Tongue (tissue), 2 donors: ENCODE results near the gene RPL36A. TPM values are rescaled to one million over a fixed set of nuclear protein-coding genes. Genes with fewer than 3 reads are reported as not detected.
A peak's percentile ranks its signal among the peaks of the same experiment; 100 is the strongest.

Experiments used
- DNase-seq: peaks from one replicate; pipeline ENCODE4 v3.0.0-alpha.2; 2015
- total RNA-seq: library from RNA; depleted of rRNA; stranded (reverse); fragments of >200 nt; gene quantifications from one replicate; pipeline ENCODE4 v1.2.3, GENCODE V29; 2014

RPL36A gene
- 198 TPM for total RNA-seq

- peak; percentile 95 for DNase-seq
Observed at GRCh38 chrX:101390664-101391525, at the start of gene RPL36A. RPL36A (plus strand) TSS chrX:101391011; CDS start chrX:101391044, 33 bp downstream.

- peak; percentile 6 for DNase-seq
Observed at GRCh38 chrX:101347859-101348451, 42.9 kb upstream of the RPL36A start.

- peak; percentile 84 for DNase-seq
Observed at GRCh38 chrX:101348452-101349192, 42.2 kb upstream of the RPL36A start, which contains the start of gene TIMM8A. TIMM8A (minus strand) TSS chrX:101348742; CDS start chrX:101348664, 78 bp downstream.

- DNase-seq = no peak
Observed at GRCh38 chrX:101349193-101349562, 41.6 kb upstream of the RPL36A start.

GRCh38 chrX:101357166-101357795 lies 33.5 kb upstream of the RPL36A start:
- DNase-seq = no peak

DNA sequence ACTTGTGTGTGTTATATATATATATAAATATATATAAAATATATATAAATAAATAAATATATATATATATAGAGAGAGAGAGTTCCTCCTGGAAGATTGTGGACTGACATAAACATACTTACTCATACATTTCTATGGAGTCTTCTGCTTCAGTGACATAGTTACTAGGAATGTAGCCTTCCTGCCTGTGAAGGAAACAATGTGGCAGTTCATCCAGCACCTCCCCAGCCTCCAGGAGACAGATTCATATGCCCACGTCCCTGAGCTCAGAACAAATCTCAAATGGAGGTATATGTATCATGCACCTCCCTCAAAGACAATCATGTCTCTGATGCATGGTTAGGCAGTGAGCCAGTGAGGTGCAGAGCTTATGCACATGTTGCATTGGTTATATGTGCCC lies 30.8 kb upstream of the RPL36A start:
- DNase-seq = no peak

GRCh38 chrX:101360390-101360789 lies 30.4 kb upstream of the RPL36A start:
- no peak for DNase-seq

GRCh38 chrX:101362116-101362515 lies 28.7 kb upstream of the RPL36A start:
- no peak for DNase-seq

DNA sequence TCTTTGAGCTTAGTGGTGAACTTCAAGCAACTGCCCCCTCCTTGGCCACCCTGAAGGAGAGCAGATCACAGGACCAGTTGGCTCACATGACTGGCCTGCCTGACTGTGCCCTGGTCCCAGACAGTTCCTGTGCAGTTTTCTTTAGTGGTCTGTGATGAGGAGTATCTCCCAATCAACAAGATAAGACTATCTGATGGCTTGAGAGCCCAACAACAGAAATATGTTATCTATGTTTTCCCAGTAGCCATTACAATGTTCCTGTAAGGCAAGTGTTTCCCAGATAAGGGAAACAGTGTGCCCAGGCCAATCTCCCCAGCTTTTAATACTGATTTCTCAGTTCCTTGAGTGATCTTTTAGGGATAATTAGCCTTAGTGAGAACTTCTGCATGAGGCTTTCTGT lies 28.1 kb upstream of the RPL36A start:
- no peak for DNase-seq

DNA sequence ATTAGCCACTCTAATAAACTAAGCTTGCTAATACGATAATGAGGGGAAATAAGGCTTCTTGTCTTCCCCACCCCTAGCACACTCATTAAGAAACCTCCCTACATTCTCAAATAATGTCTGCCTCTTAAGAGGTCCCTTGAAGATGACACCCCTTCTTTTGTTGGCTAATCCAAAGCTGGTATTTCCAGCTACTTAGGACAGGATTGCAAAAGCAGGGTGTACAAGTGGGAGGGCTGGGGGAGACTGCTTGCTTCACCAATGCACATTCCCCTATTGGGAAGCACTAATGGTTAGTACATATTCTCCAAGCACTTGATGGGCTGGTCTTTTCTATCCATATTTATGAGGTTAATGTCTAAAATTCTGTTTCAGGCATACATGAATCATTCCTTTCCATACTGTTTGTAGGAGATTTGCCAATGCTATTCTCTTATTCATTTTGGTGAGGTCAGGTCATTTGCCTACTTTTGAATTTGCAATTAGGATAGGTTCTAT lies 25.5 kb upstream of the RPL36A start:
- DNase-seq = no peak

- DNase-seq = no peak
Observed at GRCh38 chrX:101368800-101369199, 22.0 kb upstream of the RPL36A start.

- DNase-seq = no peak
Observed at GRCh38 chrX:101369687-101370086, 21.1 kb upstream of the RPL36A start.

DNA sequence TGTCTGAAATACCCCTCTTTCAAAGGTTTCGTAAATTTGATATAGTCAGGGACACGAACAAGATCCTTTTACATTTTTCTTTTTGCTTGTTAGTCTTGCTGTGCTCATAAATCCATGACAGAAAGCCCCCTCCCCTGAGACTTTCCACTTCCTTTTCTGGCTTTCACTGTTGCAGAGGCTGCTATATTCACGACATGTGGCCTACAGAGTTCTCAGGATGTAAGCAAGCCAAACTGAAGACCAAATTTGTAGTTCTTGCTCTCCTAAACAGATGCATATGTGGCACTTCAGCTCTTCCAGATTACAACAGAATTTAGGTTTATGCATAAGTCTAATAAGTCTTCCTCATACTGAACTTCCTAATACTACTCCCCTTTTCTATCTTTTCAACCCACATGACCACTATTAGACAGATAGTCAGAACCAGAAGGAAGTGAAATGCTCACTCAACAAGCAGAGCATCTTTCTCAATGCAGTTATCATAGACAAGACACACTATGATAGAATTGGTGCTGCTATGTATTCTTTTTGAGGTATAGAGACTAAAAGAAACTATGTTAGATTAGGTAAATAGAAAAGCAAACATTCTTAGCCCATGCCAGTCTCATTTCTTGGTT lies 19.8 kb upstream of the RPL36A start:
- no peak for DNase-seq

DNA sequence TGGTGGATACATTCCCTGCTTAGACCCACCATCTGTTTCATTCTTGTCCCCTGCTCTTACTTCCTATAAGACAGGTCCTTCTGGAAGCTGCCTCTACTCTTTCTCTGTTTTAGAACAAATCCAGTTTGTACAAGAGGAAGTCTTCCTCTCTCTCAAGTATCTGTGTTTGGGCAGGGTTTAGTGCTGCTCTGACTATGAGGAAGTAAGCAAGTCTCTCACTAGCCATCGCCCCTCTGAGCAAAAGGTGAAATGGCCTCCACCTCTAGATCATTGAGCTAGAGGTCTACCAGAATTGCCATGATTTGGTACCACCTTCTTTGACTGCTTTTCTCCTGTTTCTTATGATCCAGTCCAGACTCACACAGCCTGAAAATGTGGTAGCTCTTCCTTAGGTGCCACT lies 13.3 kb upstream of the RPL36A start:
- DNase-seq = no peak

DNA sequence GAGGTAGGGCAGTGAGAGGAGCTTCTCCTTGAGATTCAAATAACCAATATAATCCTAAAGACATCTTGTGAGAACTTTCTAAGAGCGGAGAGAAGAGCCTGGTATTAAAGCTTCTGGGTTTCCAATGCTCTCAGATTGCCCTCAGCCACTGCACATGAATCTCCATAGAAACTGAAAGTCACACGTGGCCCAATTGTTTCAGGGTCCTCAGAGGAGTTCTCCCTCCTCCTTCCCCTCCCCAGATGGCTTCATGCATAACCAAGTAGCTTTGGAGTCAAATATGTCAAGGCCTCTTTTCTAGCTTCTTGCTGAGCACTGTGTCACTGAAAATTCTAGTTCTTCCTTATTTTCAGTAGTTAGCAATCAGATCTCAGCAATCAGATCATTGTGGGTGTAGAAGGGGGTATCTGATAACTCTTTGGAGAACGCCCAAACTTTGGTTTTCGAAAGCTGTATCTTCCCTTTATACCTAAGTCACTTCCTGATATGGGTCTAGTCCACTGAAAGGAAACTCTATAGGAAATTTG lies 7.1 kb upstream of the RPL36A start:
- no peak for DNase-seq

DNA sequence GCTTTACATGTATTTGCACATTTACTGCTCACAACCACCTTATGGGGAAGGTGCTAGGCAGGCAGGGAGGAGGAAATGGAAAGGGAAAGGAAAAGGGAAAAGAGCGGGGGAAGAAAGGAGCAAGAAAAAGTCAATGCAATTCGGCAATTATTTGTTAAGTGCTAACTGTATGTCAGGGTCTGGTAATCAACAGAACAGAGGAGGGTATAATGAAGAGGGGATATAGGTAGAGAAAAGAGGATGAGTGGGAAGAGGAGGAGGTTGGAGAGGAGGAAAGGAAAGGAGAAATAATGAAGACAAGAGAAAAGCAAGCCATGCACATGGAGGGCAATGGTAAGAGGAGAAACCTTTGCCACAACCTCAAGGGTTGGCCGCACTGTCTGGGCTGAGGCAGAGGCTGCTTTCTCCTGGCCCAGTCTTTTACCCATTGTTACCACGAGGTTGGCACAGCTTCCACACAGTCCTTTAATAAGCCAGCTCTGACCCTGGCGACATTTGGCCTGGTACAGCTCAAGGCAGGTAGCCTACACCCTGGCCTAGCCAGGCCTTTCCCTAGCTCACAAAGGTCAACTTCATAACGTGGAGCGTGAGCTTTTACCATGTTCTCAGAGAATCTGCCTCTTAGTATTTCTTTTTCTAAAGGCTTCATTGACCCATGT lies 5.7 kb upstream of the RPL36A start:
- DNase-seq = no peak

DNA sequence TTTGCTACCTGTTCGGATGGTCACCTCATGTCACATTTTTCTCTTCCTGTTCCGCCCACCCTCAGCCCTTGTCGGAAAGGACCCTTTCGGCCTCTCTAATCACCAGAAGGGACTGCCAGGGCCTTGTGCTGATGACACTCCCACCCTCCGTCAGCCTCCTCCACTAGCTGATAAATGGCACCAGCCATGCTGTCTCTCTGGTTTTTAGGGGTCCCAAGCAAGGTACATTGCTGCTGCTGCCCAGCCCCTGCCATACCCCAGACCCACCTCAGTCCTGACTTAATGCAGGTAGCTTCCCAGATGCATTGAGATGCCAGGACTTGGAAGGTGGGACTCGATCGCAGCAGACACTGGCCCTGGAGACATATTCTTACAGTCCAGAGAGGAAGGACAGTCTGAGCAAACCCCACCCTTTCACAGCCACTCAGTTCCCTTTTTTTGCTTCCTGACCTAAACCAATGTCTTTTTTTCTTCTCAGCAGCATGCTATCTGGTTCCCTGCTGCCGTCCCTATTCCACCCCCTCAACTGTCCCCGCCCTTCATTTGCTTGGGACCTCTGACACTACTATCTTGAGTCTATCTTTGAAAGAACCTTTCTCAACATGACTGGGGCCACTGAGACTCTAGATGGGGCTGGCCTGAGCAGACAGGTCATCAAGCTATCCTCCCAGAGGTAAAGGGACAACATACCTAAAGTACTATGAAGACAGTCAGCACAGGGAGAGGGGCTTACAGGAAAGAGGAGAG lies 4.8 kb upstream of the RPL36A start, which contains the start of gene BTK:
Gene BTK, minus strand, starts transcription at position 397 of the 747 bp plus-strand sequence. CDS start 10,907 bp downstream, outside the sequence.
- no peak for DNase-seq

DNA sequence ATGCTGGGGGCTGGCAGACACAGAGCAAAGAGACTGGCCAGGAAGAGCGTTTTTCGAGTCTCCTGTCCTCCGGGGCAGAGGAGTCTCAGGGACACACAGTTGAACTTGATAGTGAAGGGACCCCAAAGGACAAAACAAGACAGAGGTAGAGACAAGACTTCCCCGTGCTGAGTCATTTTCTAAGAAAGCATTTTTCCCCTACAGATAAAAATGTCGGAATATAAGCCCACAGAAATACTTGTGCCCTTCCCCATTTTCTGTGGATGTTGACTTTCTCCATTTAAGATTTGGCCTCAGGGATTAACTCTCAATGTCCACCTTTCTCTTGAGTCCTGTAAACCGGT lies 4.3 kb upstream of the RPL36A start:
- no peak for DNase-seq

- DNase-seq = no peak
Observed at GRCh38 chrX:101388604-101389003, 2.2 kb upstream of the RPL36A start.

GRCh38 chrX:101391831-101392230 lies 1.0 kb downstream of the RPL36A start:
- no peak for DNase-seq
